AG09309 (cell line): Measurements from ENCODE around the gene ATAD3C.
"Not testable (repeated sequence)": the region's sequence is repeated elsewhere in the genome, so short reads cannot be mapped to it uniquely, and the experiment has no call there.

Source experiments
- DNase-seq: peaks from one replicate; pipeline ENCODE4 v3.0.0-alpha.2; 2010; ENCODE audit warnings: low read depth
- H3K4me3 ChIP-seq: 2 replicates; pipeline ENCODE4 v1.5.1; 2011; ENCODE audit warnings: mild to moderate bottlenecking, low read depth, low read length, moderate library complexity; ENCODE audit not compliant: control insufficient read depth
- TF ChIP-seq, protein P1 (sequence below): IDR thresholded peaks from 2 replicates; pipeline ENCODE4 v1.5.1; 2011; ENCODE audit warnings: mild to moderate bottlenecking, low read depth, low read length, inconsistent platforms; ENCODE audit not compliant: insufficient read depth, control insufficient read depth; ENCODE audit errors: missing control alignments

ATAD3C gene

DNA sequence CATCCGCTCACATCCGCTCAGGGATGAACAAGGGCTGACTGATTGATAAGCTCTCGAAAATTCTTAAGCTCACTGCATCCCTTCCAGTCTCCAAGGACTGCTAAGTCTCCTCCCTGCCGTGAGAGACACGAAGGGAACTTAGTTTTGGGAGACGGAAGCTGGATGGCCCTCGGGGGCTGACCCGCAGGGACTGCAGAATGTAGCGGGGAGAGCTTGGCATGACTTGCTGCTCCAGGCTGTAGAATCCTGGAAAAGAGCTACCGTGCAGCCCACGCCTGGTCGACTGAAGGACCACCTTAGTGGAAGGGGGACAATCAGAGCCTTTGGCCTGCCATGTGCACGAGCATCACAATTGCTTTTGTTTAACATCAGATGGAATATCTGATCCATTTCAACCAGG, 33.7 kb upstream of the ATAD3C start:
- no peak overlapping the region for H3K4me3 ChIP-seq
- TF ChIP-seq, protein P1, sequence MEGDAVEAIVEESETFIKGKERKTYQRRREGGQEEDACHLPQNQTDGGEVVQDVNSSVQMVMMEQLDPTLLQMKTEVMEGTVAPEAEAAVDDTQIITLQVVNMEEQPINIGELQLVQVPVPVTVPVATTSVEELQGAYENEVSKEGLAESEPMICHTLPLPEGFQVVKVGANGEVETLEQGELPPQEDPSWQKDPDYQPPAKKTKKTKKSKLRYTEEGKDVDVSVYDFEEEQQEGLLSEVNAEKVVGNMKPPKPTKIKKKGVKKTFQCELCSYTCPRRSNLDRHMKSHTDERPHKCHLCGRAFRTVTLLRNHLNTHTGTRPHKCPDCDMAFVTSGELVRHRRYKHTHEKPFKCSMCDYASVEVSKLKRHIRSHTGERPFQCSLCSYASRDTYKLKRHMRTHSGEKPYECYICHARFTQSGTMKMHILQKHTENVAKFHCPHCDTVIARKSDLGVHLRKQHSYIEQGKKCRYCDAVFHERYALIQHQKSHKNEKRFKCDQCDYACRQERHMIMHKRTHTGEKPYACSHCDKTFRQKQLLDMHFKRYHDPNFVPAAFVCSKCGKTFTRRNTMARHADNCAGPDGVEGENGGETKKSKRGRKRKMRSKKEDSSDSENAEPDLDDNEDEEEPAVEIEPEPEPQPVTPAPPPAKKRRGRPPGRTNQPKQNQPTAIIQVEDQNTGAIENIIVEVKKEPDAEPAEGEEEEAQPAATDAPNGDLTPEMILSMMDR = no peak
- DNase-seq = no peak

- not testable (repeated sequence) for DNase-seq, H3K4me3 ChIP-seq
These were observed 32.1 kb upstream of the ATAD3C start for GRCh38 chr1:1417396-1417795.

DNA sequence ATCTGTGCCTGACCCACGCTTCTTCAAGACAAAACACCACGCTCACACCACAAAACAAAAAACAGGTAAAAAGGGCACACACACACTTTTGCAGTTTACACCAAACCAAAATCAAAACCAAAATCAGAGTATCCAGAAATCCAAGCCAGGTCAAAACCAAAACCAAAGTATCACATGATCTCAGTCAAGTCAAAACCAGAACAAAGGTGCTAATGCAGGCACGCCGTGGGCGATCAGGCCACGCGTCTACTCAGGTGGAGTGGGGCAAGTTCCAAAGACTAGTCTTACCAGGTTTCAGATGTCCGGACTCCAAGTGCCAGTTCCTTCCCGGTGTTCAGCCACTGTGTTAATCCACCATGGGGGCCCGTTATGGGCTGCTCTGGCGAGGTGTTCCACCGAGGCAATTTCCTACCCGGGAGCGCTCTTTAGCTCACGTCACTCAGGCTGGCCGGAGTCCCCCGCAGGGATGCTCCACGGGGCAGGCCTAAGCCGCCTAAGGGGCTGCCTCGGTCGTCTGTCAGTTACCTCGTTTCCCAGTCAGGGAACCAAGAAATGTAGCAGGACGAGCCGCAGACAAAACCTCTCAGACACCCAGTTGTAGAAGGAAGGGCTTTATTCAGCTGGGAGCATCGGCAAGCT, 31.5 kb upstream of the ATAD3C start:
- not testable (repeated sequence) for DNase-seq, H3K4me3 ChIP-seq

DNA sequence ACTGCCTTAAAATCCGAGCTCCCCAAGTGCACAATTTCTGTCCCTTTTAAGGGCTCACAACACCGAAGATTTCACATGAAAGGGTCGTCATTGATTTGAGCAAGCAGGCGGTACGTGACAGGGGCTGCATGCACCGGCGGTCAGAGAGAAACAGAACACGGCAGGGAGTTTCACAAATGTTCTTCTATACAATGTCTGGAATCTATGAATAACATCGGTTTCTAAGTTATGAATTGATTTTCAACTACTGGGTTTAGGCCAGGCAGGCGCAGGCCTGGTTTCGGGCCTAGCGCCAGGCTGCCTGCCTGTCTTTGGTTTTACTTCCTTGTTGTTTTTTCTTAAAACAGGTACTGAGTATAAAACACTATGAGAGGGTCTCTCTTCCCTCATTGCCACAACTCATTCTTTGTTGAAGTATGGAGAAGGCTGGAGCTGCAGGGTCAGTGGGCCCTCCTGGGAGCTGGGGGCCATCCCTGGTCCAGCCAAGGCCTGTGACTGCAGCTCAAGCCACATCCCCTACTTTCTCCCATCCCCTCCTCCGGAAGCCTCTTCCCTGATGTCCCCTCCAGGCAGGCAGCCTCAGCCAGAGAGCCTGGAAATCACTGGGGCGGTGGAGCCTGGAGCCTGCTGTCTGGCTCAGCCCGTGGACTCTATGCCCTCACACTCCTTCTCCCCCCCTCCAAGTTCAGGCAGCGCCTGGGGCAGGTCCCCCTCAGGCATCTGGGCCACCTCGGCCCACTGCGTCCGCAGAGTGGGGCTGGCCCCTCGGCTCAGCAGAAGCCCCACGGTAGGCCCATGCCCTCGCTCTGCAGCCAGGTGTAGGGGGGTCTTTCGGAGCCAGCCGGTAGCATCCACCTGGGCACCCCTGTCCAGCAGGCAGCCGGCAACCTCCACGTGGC, 30.8 kb upstream of the ATAD3C start:
- no peak for DNase-seq
- TF ChIP-seq, protein P1 = no peak
- no peak overlapping the region for H3K4me3 ChIP-seq

DNA sequence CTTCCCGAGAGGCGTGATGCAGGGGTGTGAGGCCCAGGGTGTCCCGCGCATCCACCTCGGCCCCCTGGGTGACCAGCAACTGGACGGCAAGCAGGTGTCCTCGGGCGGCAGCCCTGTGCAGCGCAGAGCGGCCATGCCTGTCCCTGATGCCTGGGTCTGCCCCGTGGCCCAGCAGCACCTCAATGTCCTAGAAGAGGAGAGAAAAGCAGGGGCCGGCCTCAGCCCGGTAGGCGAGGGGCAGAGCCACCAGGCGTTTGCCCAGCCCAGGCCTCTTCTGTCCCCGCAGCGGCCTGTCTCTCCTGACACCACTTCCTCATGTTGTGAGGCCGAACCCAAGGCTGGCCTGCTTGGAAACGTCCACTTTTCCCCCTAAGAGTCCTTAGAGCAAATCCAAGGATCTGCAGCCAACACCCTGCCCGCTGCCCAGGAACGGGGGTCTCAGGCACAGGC, 30.1 kb upstream of the ATAD3C start:
- no peak for DNase-seq
- TF ChIP-seq, protein P1 = no peak
- no peak overlapping the region for H3K4me3 ChIP-seq

- TF ChIP-seq, protein P1 = no peak
- DNase-seq = no peak
- H3K4me3 ChIP-seq = no peak overlapping the region; the same call in 1 of the 2 replicates
These were observed 29.5 kb upstream of the ATAD3C start for GRCh38 chr1:1419813-1420653.

DNA sequence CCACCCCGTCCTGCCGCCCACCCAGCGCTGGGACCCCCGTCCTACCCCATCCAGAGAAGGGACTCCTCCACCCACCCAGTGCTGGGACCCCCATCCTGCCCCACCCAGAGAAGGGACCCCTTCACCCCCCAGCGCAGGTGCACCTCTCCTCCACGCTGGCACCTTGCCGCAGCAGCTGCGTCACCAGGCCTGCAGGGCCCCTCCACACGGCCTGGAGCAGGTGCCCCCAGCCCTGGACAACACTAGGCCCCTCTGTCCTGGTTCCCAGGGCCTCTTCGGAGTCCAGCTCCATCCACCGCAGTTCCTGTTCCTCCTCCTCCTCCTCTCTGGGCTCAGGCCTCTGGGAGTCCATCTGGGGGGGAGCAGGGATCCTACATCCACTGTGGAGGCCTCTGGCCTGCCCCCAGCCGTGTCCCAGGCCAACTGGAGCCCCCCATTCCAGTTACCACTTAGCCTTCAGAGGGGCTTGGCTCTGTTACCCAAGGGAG, 28.8 kb upstream of the ATAD3C start:
- TF ChIP-seq, protein P1 = no peak
- no peak for DNase-seq
- H3K4me3 ChIP-seq = no peak overlapping the region
